Loucy (cell line): Measurements from ENCODE around the gene CIAPIN1.

Experiments used
- H2AFZ ChIP-seq: fragments of 200-600 bp; sonication (generic); 2 replicates; pipeline ENCODE4 v1.6.0; 2016; ENCODE audit warnings: antibody characterized with exemption, mild to moderate bottlenecking, low read length, moderate library complexity
- H3F3A ChIP-seq: fragments of 200-600 bp; 2 replicates; pipeline ENCODE4 v1.6.0; 2016; ENCODE audit warnings: antibody characterized with exemption, low read depth, mild to moderate bottlenecking
- H3K27me3 ChIP-seq: fragments of 200-600 bp; sonication (generic); 2 replicates; pipeline ENCODE4 v1.6.1; 2014; ENCODE audit warnings: low read length, mild to moderate bottlenecking; ENCODE audit not compliant: insufficient read depth, poor library complexity, severe bottlenecking
- H3K36me3 ChIP-seq: fragments of 200-600 bp; sonication (generic); 2 replicates; pipeline ENCODE4 v1.6.1; 2016; ENCODE audit warnings: low read length; ENCODE audit not compliant: insufficient read depth
- H3K4me1 ChIP-seq: fragments of 200-600 bp; sonication (generic); 2 replicates; pipeline ENCODE4 v1.5.1; 2014; ENCODE audit warnings: low read length, mild to moderate bottlenecking; ENCODE audit not compliant: insufficient read depth, poor library complexity, severe bottlenecking
- H3K4me2 ChIP-seq: fragments of 200-600 bp; sonication (generic); 2 replicates; pipeline ENCODE4 v1.6.0; 2014; ENCODE audit warnings: antibody characterized with exemption, low read length, low read depth, mild to moderate bottlenecking; ENCODE audit not compliant: poor library complexity, severe bottlenecking
- H3K4me3 ChIP-seq: fragments of 200-600 bp; sonication (generic); 2 replicates; pipeline ENCODE4 v1.5.1; 2014; ENCODE audit warnings: low read length, mild to moderate bottlenecking, mixed read lengths; ENCODE audit not compliant: poor library complexity, severe bottlenecking
- H3K79me2 ChIP-seq: fragments of 200-600 bp; sonication (generic); 2 replicates; pipeline ENCODE4 v1.6.1; 2014; ENCODE audit warnings: low read length; ENCODE audit not compliant: insufficient read depth
- H3K9ac ChIP-seq: fragments of 200-600 bp; sonication (generic); 2 replicates; pipeline ENCODE4 v1.6.0; 2014; ENCODE audit warnings: mild to moderate bottlenecking, low read depth, low read length, moderate library complexity; ENCODE audit not compliant: poor library complexity, severe bottlenecking
- H3K9me2 ChIP-seq: fragments of 200-600 bp; sonication (generic); replicated peaks from 2 replicates; pipeline ENCODE4 v1.6.1; 2016; ENCODE audit warnings: low read depth, low read length, mixed read lengths
- H3K9me3 ChIP-seq: fragments of 200-600 bp; sonication (generic); 2 replicates; pipeline ENCODE4 v1.6.1; 2014; ENCODE audit warnings: mild to moderate bottlenecking, antibody characterized with exemption, low read length, low read depth; ENCODE audit not compliant: insufficient read depth
- H4K20me1 ChIP-seq: fragments of 200-600 bp; sonication (generic); 2 replicates; pipeline ENCODE4 v1.6.0; 2014; ENCODE audit warnings: antibody characterized with exemption, low read length, mild to moderate bottlenecking; ENCODE audit not compliant: insufficient read depth, poor library complexity, severe bottlenecking
- EZH2phosphoT487 ChIP-seq: fragments of 200-600 bp; IDR thresholded peaks from 2 replicates; pipeline ENCODE4 v1.6.1; 2018; ENCODE audit warnings: antibody characterized with exemption, mild to moderate bottlenecking, moderate library complexity, borderline replicate concordance
- TF ChIP-seq, protein P1 (sequence below): fragments of 200-600 bp; sonication (generic); conservative IDR thresholded peaks from 2 replicates; pipeline ENCODE4 v1.5.1; 2014; ENCODE audit warnings: mild to moderate bottlenecking, antibody characterized with exemption, low read length

The CIAPIN1 gene

GRCh38 chr16:57481421-57481820, 34.2 kb upstream of the CIAPIN1 start:
- Histone ChIP-seq H3K4me1 (peaks cover 45% of the 10 kb centered on the region), H3F3A (no peaks in the 10 kb centered on the region), H3K9ac (no peak overlapping the region), H2AFZ (no peak overlapping the region), H3K9me3 (no peaks in the 10 kb centered on the region), H3K9me2 (no peaks in the 10 kb centered on the region), H3K27me3 (no peaks in the 10 kb centered on the region), H3K36me3 (no peaks in the 10 kb centered on the region), H3K4me2 (no peak overlapping the region), H3K4me3 (no peak overlapping the region), H3K79me2 (peaks cover 8% of the 10 kb centered on the region; the same call in 1 of the 2 replicates), H4K20me1 (no peaks in the 10 kb centered on the region)
- TF ChIP-seq EZH2phosphoT487 = no peak
- TF ChIP-seq, protein P1, sequence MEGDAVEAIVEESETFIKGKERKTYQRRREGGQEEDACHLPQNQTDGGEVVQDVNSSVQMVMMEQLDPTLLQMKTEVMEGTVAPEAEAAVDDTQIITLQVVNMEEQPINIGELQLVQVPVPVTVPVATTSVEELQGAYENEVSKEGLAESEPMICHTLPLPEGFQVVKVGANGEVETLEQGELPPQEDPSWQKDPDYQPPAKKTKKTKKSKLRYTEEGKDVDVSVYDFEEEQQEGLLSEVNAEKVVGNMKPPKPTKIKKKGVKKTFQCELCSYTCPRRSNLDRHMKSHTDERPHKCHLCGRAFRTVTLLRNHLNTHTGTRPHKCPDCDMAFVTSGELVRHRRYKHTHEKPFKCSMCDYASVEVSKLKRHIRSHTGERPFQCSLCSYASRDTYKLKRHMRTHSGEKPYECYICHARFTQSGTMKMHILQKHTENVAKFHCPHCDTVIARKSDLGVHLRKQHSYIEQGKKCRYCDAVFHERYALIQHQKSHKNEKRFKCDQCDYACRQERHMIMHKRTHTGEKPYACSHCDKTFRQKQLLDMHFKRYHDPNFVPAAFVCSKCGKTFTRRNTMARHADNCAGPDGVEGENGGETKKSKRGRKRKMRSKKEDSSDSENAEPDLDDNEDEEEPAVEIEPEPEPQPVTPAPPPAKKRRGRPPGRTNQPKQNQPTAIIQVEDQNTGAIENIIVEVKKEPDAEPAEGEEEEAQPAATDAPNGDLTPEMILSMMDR = no peak

DNA sequence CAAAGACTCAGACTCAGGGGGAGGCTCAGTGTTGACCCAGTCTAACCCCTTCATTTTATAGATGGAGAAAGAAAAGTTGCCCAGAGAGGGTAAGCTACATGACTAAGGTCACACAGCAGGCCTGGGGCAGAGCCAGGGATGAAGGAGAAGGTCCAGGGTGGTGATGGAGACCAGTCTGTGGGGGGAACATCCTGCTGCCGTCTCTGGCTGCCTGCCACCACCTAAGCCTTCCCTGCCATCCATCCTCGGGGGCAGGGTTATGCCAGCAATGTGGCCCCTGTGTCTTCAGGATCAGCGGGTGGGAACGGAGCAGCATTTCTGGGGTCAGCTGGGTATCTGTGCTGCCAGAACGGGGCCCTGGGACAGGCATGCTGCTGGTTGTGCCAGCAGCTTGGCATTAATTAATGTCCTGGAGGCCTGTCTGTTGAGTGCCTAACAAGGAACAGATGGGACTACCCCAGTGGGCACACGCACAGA, 33.6 kb upstream of the CIAPIN1 start:
- H3K4me3 ChIP-seq = no peak overlapping the region
- no peaks in the 10 kb centered on the region for H3K36me3 ChIP-seq
- peaks cover 5% of the 10 kb centered on the region; the same call in 1 of the 2 replicates for H3K79me2 ChIP-seq
- no peaks in the 10 kb centered on the region for H3K27me3 ChIP-seq
- H4K20me1 ChIP-seq = no peaks in the 10 kb centered on the region
- TF ChIP-seq, protein P1 = no peak
- TF ChIP-seq EZH2phosphoT487 = no peak
- H3F3A ChIP-seq = no peaks in the 10 kb centered on the region
- no peak overlapping the region for H3K9ac ChIP-seq
- H3K9me3 ChIP-seq = no peaks in the 10 kb centered on the region
- H3K4me1 ChIP-seq = peaks cover 48% of the 10 kb centered on the region
- H3K9me2 ChIP-seq = no peaks in the 10 kb centered on the region
- H3K4me2 ChIP-seq = no peak overlapping the region
- H2AFZ ChIP-seq = no peak overlapping the region

- TF ChIP-seq, protein P1 = no peak
- no peaks in the 10 kb centered on the region for H3K9me3 ChIP-seq
- H3F3A ChIP-seq = no peaks in the 10 kb centered on the region
- H3K9ac ChIP-seq = no peak overlapping the region
- H3K27me3 ChIP-seq = no peaks in the 10 kb centered on the region
- H3K4me3 ChIP-seq = no peak overlapping the region
- no peak overlapping the region for H2AFZ ChIP-seq
- H3K79me2 ChIP-seq = no peaks in the 10 kb centered on the region
- peaks cover 45% of the 10 kb centered on the region for H3K4me1 ChIP-seq
- H3K9me2 ChIP-seq = no peaks in the 10 kb centered on the region
- H3K4me2 ChIP-seq = no peak overlapping the region
- H4K20me1 ChIP-seq = no peaks in the 10 kb centered on the region
- H3K36me3 ChIP-seq = no peaks in the 10 kb centered on the region
Measured at GRCh38 chr16:57479976-57480753, 33.0 kb upstream of the CIAPIN1 start.
